ENCODE data around the gene TDRD10.

DNA sequence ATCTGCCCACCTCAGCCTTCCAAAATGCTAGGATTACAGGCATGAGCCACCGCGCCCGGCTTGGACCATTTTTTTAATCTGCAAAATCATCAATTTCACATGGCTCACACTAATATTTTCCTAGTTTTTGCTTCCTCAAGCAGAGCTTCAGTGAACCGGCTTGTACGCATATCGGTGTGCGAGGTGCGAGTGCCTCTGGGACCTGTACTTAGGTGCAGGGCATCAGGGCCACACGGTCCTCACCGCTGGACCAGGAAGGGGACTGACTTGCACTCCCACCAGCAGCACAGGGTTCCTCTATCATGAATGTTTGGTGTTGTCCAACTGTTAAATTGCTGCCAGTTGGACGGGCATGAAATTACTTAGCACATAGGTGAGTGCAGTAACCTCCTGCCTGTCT, 15.6 kb downstream of the TDRD10 start:
- no peak for TF ChIP-seq CTCF (IDR thresholded peaks at IDR 0.05; ENCODE audit: low read depth, low read length)
- TF ChIP-seq EZH2phosphoT487 (IDR thresholded peaks at IDR 0.05; ENCODE audit: low read depth), result no peak
